ENCODE data around the gene FYCO1.

- TF ChIP-seq CTCF (conservative IDR thresholded peaks at IDR 0.05) (no peak), EZH2 (IDR thresholded peaks at IDR 0.05; ENCODE audit: low read depth) (no peak)
These were observed 80.6 kb downstream of the FYCO1 start for GRCh38 chr3:45915059-45915439.
